HG02973 (cell line): Measurements from ENCODE around the gene CACHD1.
"Not testable (repeated sequence)": the region's sequence is repeated elsewhere in the genome, so short reads cannot be mapped to it uniquely, and the experiment has no call there.

ENCODE experiments used
- ATAC-seq: cut with Tn5 transposase; IDR thresholded peaks from one replicate; pipeline ENCODE4 v1.9.1; 2021; ENCODE audit warnings: moderate library complexity; ENCODE audit not compliant: unreplicated experiment

Gene CACHD1

GRCh38 chr1:64495878-64496277 is 25.9 kb downstream of the CACHD1 start:
- ATAC-seq: no peak

GRCh38 chr1:64496606-64497005 is 26.7 kb downstream of the CACHD1 start:
- ATAC-seq: no peak

DNA sequence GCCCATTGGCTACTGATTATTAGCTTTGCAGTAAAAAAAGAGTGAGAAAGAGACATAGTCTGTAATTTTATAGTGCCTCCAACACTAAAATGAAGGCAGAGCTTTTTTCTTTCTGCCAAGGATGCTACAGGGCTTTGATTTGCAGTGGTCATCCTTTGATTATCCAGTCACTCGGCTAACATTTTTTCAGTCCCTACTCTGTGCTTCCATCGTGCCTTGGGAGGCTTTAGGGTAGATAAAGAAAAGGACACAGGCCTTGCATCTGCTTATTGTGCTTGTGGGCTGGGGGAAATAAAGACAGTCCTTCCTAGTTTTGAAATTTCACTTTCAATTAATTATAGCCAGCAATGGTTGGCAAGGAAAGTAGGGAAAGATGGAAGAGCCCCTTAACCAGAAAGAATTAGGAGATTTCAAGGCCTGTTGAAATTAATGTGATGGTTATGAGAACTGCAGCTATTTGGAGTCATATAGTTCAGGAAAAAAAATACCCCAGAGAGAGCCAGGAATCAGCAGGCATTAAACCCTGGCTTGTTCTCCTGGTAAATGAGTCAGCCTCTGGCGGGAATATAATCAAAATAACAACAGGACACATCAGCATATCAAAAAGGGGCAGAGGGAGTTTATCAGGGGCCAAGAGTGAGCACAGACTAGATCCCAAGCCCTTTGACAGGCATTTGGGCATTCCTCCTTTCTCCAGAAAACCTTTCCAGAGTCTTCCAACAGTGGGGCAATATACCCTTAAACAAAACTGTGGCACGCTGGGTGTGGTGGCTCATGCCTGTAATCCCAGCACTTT is 27.4 kb downstream of the CACHD1 start:
- ATAC-seq: no peak

GRCh38 chr1:64498325-64498724 is 28.4 kb downstream of the CACHD1 start:
- ATAC-seq: no peak

DNA sequence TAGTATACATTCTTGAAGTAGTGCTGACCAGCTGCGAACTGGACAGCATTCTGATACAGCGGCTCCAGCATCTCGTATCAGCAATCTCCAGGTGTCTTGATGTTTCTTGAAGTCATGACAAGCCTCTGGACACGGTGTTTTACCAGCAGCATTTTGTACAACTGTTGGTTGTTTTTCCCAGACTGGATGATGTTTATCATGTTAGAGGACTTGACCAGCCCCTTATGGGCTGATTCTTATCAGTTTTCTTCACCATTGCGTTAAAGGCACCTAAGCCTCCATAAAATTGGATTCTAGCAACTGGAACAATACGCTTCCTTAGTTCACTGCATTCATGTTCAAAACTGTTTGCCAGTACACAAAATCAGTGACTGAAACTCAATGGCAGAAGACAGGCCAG is 29.1 kb downstream of the CACHD1 start:
- no peak for ATAC-seq

GRCh38 chr1:64499966-64500365 is 30.0 kb downstream of the CACHD1 start:
- no peak for ATAC-seq

DNA sequence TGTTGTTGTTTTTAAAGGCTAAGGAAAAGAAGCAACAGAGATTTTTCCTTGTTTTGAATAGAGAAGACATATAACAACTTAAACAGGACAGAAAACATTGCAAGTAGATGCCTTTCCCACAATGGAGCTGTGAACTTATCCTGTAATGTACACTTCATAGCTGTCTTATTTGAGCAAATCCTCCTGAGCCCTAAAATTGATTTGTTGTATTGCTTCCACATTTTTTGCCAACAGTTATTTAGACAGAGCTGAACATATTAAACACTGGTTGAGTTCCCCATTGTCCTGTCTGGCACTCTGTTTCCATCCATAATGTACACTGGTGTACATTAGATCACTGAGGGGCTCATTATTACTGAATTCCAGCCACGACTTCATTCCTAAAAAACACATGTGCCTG is 32.2 kb downstream of the CACHD1 start:
- no peak for ATAC-seq

DNA sequence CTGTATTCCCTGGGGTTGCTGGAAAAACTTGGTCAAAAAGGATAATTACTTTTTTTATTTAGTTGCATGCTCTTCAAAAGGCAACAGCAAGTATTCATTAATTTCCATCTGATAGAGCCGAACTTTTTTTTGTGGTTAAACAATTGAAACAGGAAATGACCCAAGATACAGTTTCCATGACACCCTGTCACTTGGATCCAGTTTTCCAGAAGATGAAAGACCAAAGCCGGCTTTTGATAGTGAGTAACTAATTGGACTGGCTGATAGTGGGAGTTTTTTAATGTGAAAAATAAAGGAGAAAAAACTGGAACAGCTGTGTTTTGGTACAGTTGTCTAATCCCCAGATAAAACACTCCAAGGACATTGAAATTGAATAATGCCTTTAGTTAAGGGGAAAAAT is 33.0 kb downstream of the CACHD1 start:
- ATAC-seq: no peak

GRCh38 chr1:64505232-64505943 is 35.5 kb downstream of the CACHD1 start:
- no peak for ATAC-seq

GRCh38 chr1:64505944-64506655 is 36.2 kb downstream of the CACHD1 start:
- ATAC-seq: no peak

GRCh38 chr1:64508629-64509028 is 38.7 kb downstream of the CACHD1 start:
- no peak for ATAC-seq

- no peak for ATAC-seq
Observed at GRCh38 chr1:64511044-64511443, 41.1 kb downstream of the CACHD1 start.

DNA sequence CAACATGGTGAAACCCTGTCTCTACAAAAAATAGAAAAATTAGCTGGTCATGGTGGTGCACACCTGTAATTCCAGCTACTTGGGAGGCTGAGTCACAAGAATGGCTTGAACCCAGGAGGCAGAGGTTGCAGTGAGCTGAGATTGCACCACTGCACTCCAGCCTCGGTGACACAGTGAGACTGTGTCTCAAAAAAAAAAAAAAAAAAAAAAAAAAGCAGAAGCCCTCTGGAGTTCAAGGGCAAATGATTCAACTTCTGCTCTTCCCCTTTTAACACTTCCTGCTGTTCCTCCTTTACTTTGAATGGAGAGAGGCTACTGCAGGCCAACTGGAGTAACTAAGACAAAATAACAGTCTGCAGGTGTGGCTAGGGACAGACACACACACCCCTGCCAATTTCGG is 42.3 kb downstream of the CACHD1 start:
- not testable (repeated sequence) for ATAC-seq

DNA sequence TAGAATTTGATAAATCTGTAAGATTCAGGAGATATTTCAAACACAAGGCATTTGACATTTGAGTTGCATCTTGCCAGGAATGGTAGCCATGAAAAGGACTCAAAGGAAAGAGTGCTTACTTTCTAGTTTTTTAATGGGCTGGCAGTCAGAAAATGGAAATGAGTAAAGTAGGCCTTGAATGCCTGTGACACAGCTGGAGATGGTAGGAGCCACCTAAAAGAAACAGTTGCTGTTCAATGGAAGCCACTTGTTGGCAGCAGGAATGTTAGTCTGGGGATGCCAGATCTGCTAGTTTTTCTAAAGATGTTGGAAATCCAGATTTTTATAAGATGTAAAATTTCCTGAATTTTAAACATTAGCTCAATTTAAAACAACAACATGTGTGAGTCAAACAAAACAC is 43.6 kb downstream of the CACHD1 start:
- no peak for ATAC-seq

DNA sequence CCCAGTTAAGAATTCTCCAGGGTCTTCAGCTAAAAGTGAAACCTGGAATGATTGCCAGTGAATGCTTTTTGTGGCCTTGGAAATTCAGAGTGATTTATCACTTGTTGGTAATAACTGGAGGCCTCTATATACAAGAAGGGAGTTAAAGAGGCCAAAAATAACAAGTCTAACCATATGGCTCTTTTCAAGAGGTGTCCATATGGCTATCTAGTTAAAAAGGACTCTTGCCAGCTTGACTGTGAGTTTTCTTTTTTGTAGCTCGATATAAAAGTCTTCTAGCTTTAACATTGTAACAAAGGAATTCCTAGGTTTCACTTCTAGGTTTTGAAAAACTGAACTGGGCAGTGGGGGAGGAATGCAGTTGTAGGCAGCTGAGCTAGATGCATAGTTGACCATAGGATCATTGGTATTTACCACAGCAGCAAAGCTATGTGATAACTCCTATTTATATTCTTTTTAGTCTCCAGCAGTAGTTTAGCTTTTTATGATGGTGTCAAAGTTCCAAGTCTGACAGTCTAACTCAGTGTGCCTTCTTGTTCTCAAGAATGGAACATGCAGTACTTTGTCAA is 44.4 kb downstream of the CACHD1 start:
- ATAC-seq: no peak

DNA sequence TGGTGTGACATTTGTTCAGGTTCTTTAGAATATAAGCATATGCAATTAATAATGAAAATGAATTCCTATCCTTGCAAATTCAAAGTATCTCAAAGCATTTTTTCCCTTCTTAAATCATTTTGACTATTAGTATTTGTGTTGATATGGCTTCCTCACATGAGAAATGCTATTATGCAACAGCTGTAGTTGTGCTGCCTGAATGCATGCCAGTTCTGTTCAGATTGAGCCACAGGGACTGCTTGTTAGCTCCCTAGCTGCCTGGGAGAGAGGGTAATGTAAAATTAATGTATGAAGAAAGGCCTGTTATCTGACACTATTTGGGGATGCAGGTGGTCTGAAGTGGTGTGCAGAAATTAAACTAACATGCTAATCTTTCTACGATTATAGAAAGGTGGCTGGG is 45.5 kb downstream of the CACHD1 start:
- ATAC-seq: no peak

- ATAC-seq: no peak
Observed at GRCh38 chr1:64516301-64516700, 46.4 kb downstream of the CACHD1 start.

- ATAC-seq: no peak
Observed at GRCh38 chr1:64516803-64517568, 47.1 kb downstream of the CACHD1 start.

GRCh38 chr1:64517640-64518039 is 47.7 kb downstream of the CACHD1 start:
- ATAC-seq: no peak

GRCh38 chr1:64518692-64519481 is 49.0 kb downstream of the CACHD1 start:
- ATAC-seq: no peak
